IPS-20b (cell line): ENCODE results near the gene DLG2.
"Not testable (repeated sequence)": the region's sequence is repeated elsewhere in the genome, so short reads cannot be mapped to it uniquely, and the experiment has no call there.

Experiments used
- H3K27ac ChIP-seq: one replicate; pipeline ENCODE4 v1.5.1; 2013; ENCODE audit warnings: low read length
- H3K27me3 ChIP-seq: 2 replicates; pipeline ENCODE4 v1.6.1; 2013; ENCODE audit warnings: mild to moderate bottlenecking, low read length, inconsistent platforms; ENCODE audit not compliant: insufficient read depth
- H3K36me3 ChIP-seq: 2 replicates; pipeline ENCODE4 v1.6.1; 2013; ENCODE audit warnings: low read depth, mild to moderate bottlenecking, inconsistent platforms, low read length, moderate library complexity; ENCODE audit not compliant: insufficient read depth
- H3K4me1 ChIP-seq: 2 replicates; pipeline ENCODE4 v1.6.1; 2013; ENCODE audit warnings: mild to moderate bottlenecking, control low read depth, inconsistent platforms, low read length, moderate library complexity; ENCODE audit not compliant: insufficient read depth
- H3K4me3 ChIP-seq: 2 replicates; pipeline ENCODE4 v1.5.1; 2013; ENCODE audit warnings: mild to moderate bottlenecking, low read length, inconsistent platforms
- H3K9ac ChIP-seq: 2 replicates; pipeline ENCODE4 v1.6.1; 2013; ENCODE audit warnings: low read depth, mild to moderate bottlenecking, inconsistent platforms, low read length, moderate library complexity
- H3K9me3 ChIP-seq: 2 replicates; pipeline ENCODE4 v1.6.1; 2013; ENCODE audit warnings: mild to moderate bottlenecking, low read depth, low read length, inconsistent platforms; ENCODE audit not compliant: insufficient read depth

The DLG2 gene

GRCh38 chr11:85379066-85379465 lies 248.1 kb downstream of the DLG2 start:
- Histone ChIP-seq H3K4me1 (no peaks in the 10 kb centered on the region), H3K9ac (no peak overlapping the region), H3K36me3 (no peaks in the 10 kb centered on the region), H3K4me3 (no peak overlapping the region), H3K27me3 (no peaks in the 10 kb centered on the region), H3K9me3 (peaks cover 2% of the 10 kb centered on the region; the same call in 1 of the 2 replicates), H3K27ac (no peak overlapping the region)

- H3K4me3 ChIP-seq = no peak overlapping the region
- no peak overlapping the region for H3K9ac ChIP-seq
- H3K36me3 ChIP-seq = no peaks in the 10 kb centered on the region
- H3K27ac ChIP-seq = no peak overlapping the region
- no peaks in the 10 kb centered on the region for H3K27me3 ChIP-seq
- H3K9me3 ChIP-seq = peaks cover 2% of the 10 kb centered on the region; the same call in 1 of the 2 replicates
- no peaks in the 10 kb centered on the region for H3K4me1 ChIP-seq
Observed at GRCh38 chr11:85377901-85378300, 249.2 kb downstream of the DLG2 start.

- H3K9me3 ChIP-seq = no peaks in the 10 kb centered on the region
- no peak overlapping the region for H3K9ac ChIP-seq
- no peak overlapping the region for H3K4me3 ChIP-seq
- no peaks in the 10 kb centered on the region for H3K27me3 ChIP-seq
- no peaks in the 10 kb centered on the region for H3K4me1 ChIP-seq
- H3K36me3 ChIP-seq = no peaks in the 10 kb centered on the region
- no peak overlapping the region for H3K27ac ChIP-seq
Observed at GRCh38 chr11:85359859-85360258, 267.3 kb downstream of the DLG2 start.

GRCh38 chr11:85355921-85356320 lies 271.2 kb downstream of the DLG2 start:
- no peak overlapping the region for H3K27ac ChIP-seq
- no peak overlapping the region for H3K9ac ChIP-seq
- H3K4me1 ChIP-seq = no peaks in the 10 kb centered on the region
- no peaks in the 10 kb centered on the region for H3K36me3 ChIP-seq
- H3K4me3 ChIP-seq = no peak overlapping the region
- H3K9me3 ChIP-seq = no peaks in the 10 kb centered on the region
- H3K27me3 ChIP-seq = no peaks in the 10 kb centered on the region

- H3K4me3 ChIP-seq, H3K9me3 ChIP-seq, H3K36me3 ChIP-seq, H3K27me3 ChIP-seq, H3K9ac ChIP-seq: not testable (repeated sequence)
- H3K4me1 ChIP-seq = peaks cover 27% of the 10 kb centered on the region; the same call in 1 of the 2 replicates
- peak overlapping the region; percentile 13 for H3K27ac ChIP-seq
Observed at GRCh38 chr11:85349539-85349938, 277.6 kb downstream of the DLG2 start.

GRCh38 chr11:85348945-85349344 lies 278.2 kb downstream of the DLG2 start:
- no peak overlapping the region for H3K9ac ChIP-seq
- peaks cover 27% of the 10 kb centered on the region; the same call in 1 of the 2 replicates for H3K4me1 ChIP-seq
- peak overlapping the region; percentile 30 for H3K27ac ChIP-seq
- H3K4me3 ChIP-seq = no peak overlapping the region
- H3K27me3 ChIP-seq = no peaks in the 10 kb centered on the region
- no peaks in the 10 kb centered on the region; the same call in 1 of the 2 replicates for H3K9me3 ChIP-seq
- no peaks in the 10 kb centered on the region for H3K36me3 ChIP-seq

GRCh38 chr11:85347291-85347690 lies 279.9 kb downstream of the DLG2 start:
- no peaks in the 10 kb centered on the region; the same call in 1 of the 2 replicates for H3K9me3 ChIP-seq
- H3K27ac ChIP-seq = no peak overlapping the region
- no peak overlapping the region for H3K4me3 ChIP-seq
- H3K27me3 ChIP-seq = no peaks in the 10 kb centered on the region
- H3K4me1 ChIP-seq = peaks cover 27% of the 10 kb centered on the region; the same call in 1 of the 2 replicates
- no peaks in the 10 kb centered on the region for H3K36me3 ChIP-seq
- H3K9ac ChIP-seq = no peak overlapping the region

- H3K36me3 ChIP-seq = no peaks in the 10 kb centered on the region
- H3K27ac ChIP-seq = no peak overlapping the region
- no peak overlapping the region for H3K9ac ChIP-seq
- no peaks in the 10 kb centered on the region for H3K27me3 ChIP-seq
- peaks cover 2% of the 10 kb centered on the region; the same call in 1 of the 2 replicates for H3K9me3 ChIP-seq
- H3K4me3 ChIP-seq = no peak overlapping the region
- peaks cover 27% of the 10 kb centered on the region; the same call in 1 of the 2 replicates for H3K4me1 ChIP-seq
Observed at GRCh38 chr11:85346484-85346883, 280.7 kb downstream of the DLG2 start.

GRCh38 chr11:85340846-85341245 lies 286.3 kb downstream of the DLG2 start:
- not testable (repeated sequence) for H3K4me3 ChIP-seq, H3K4me1 ChIP-seq, H3K36me3 ChIP-seq, H3K27ac ChIP-seq, H3K9ac ChIP-seq, H3K9me3 ChIP-seq, H3K27me3 ChIP-seq

GRCh38 chr11:85318573-85318972 lies 308.6 kb downstream of the DLG2 start:
- Histone ChIP-seq H3K4me1 (peaks cover 4% of the 10 kb centered on the region; the same call in 1 of the 2 replicates), H3K9me3 (no peaks in the 10 kb centered on the region), H3K27me3 (no peaks in the 10 kb centered on the region), H3K9ac (no peak overlapping the region), H3K4me3 (no peak overlapping the region), H3K36me3 (no peaks in the 10 kb centered on the region), H3K27ac (no peak overlapping the region)

- Histone ChIP-seq H3K27ac (no peak overlapping the region), H3K9me3 (no peaks in the 10 kb centered on the region), H3K4me1 (peaks cover 10% of the 10 kb centered on the region; the same call in 1 of the 2 replicates), H3K36me3 (no peaks in the 10 kb centered on the region), H3K4me3 (no peak overlapping the region), H3K27me3 (no peaks in the 10 kb centered on the region), H3K9ac (no peak overlapping the region)
Observed at GRCh38 chr11:85316967-85317366, 310.2 kb downstream of the DLG2 start.

GRCh38 chr11:85313741-85314140 lies 313.4 kb downstream of the DLG2 start:
- no peak overlapping the region for H3K4me3 ChIP-seq
- no peaks in the 10 kb centered on the region for H3K9me3 ChIP-seq
- H3K9ac ChIP-seq = no peak overlapping the region
- no peak overlapping the region for H3K27ac ChIP-seq
- peaks cover 10% of the 10 kb centered on the region; the same call in 1 of the 2 replicates for H3K4me1 ChIP-seq
- no peaks in the 10 kb centered on the region for H3K36me3 ChIP-seq
- H3K27me3 ChIP-seq = no peaks in the 10 kb centered on the region
